HL-60 (cell line): Measurements from ENCODE around the gene CABLES2.
"Not testable (repeated sequence)": the region's sequence is repeated elsewhere in the genome, so short reads cannot be mapped to it uniquely, and the experiment has no call there.

ENCODE experiments used
- DNase-seq, 2 experiments: peaks; one replicate each; pipeline ENCODE4 v3.0.0-alpha.2; 2010 to 2020; ENCODE audit warnings: low read depth in 1 of 2, low spot score in 1 of 2
- H3K27ac ChIP-seq: fragments of 250-450 bp; sonication (Bioruptor Pico); replicated peaks from 2 replicates; pipeline ENCODE4 v1.5.1; 2020; ENCODE audit warnings: mild to moderate bottlenecking, moderate library complexity
- H3K27me3 ChIP-seq: fragments of 250-450 bp; sonication (Bioruptor Pico); 2 replicates; pipeline ENCODE4 v1.5.1; 2021; ENCODE audit warnings: mild to moderate bottlenecking, moderate library complexity; ENCODE audit not compliant: insufficient read depth, poor library complexity, severe bottlenecking
- H3K4me3 ChIP-seq: replicated peaks from 2 replicates; pipeline ENCODE4 v1.5.1; 2011; ENCODE audit warnings: mild to moderate bottlenecking, control low read depth, low read length; ENCODE audit not compliant: insufficient read depth
- CTCF ChIP-seq: IDR thresholded peaks from one replicate; pipeline ENCODE4 v1.5.1; 2011; ENCODE audit warnings: low read length, control low read depth, inconsistent platforms; ENCODE audit not compliant: insufficient read depth
- GABPA ChIP-seq: IDR thresholded peaks from 2 replicates; pipeline ENCODE4 v1.6.1; 2012; ENCODE audit warnings: low read depth
- POLR2AphosphoS5 ChIP-seq: IDR thresholded peaks from 2 replicates; pipeline ENCODE4 v1.6.1; 2012; ENCODE audit warnings: low read depth
- SPI1 ChIP-seq: IDR thresholded peaks from 2 replicates; pipeline ENCODE4 v1.6.1; 2012; ENCODE audit warnings: low read depth, mild to moderate bottlenecking, borderline replicate concordance
- TF ChIP-seq, protein P1 (sequence below): IDR thresholded peaks from 2 replicates; pipeline ENCODE4 v1.6.1; 2012; ENCODE audit warnings: low read depth; ENCODE audit not compliant: insufficient replicate concordance

Gene CABLES2

GRCh38 chr20:62374331-62375152, 32.5 kb downstream of the CABLES2 start:
- H3K27me3 ChIP-seq, result no peaks in the 10 kb centered on the region
- DNase-seq, result no peak
- TF ChIP-seq GABPA (no peak), SPI1 (no peak), POLR2AphosphoS5 (no peak), CTCF (no peak)
- TF ChIP-seq, protein P1, sequence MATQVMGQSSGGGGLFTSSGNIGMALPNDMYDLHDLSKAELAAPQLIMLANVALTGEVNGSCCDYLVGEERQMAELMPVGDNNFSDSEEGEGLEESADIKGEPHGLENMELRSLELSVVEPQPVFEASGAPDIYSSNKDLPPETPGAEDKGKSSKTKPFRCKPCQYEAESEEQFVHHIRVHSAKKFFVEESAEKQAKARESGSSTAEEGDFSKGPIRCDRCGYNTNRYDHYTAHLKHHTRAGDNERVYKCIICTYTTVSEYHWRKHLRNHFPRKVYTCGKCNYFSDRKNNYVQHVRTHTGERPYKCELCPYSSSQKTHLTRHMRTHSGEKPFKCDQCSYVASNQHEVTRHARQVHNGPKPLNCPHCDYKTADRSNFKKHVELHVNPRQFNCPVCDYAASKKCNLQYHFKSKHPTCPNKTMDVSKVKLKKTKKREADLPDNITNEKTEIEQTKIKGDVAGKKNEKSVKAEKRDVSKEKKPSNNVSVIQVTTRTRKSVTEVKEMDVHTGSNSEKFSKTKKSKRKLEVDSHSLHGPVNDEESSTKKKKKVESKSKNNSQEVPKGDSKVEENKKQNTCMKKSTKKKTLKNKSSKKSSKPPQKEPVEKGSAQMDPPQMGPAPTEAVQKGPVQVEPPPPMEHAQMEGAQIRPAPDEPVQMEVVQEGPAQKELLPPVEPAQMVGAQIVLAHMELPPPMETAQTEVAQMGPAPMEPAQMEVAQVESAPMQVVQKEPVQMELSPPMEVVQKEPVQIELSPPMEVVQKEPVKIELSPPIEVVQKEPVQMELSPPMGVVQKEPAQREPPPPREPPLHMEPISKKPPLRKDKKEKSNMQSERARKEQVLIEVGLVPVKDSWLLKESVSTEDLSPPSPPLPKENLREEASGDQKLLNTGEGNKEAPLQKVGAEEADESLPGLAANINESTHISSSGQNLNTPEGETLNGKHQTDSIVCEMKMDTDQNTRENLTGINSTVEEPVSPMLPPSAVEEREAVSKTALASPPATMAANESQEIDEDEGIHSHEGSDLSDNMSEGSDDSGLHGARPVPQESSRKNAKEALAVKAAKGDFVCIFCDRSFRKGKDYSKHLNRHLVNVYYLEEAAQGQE, result no peak
- no peak overlapping the region for H3K27ac ChIP-seq
- no peak overlapping the region for H3K4me3 ChIP-seq

DNA sequence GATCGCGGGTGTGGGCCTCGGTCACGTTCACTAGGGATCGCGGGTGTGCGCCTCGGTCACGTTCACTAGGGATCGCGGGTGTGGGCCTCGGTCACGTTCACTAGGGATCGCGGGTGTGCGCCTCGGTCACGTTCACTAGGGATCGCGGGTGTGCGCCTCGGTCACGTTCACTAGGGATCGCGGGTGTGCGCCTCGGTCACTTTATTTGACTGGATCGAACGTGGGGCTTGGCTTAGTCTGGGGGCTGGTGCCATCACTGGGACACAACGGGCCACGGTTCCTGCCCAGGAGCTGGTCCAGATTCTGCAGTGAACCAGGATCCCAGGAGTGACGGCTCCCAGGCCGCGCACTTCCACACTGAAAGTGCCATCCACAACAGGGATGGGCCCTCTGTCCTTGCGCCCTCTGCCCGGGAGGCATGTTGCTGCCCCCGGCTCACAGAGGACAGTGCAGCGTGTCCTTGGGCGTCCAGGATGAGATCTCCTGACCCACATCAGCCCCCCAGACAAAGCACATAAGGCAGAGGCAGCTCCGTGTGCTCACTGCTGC, 33.4 kb downstream of the CABLES2 start:
- DNase-seq, H3K4me3 ChIP-seq, H3K27me3 ChIP-seq, H3K27ac ChIP-seq: not testable (repeated sequence)

DNA sequence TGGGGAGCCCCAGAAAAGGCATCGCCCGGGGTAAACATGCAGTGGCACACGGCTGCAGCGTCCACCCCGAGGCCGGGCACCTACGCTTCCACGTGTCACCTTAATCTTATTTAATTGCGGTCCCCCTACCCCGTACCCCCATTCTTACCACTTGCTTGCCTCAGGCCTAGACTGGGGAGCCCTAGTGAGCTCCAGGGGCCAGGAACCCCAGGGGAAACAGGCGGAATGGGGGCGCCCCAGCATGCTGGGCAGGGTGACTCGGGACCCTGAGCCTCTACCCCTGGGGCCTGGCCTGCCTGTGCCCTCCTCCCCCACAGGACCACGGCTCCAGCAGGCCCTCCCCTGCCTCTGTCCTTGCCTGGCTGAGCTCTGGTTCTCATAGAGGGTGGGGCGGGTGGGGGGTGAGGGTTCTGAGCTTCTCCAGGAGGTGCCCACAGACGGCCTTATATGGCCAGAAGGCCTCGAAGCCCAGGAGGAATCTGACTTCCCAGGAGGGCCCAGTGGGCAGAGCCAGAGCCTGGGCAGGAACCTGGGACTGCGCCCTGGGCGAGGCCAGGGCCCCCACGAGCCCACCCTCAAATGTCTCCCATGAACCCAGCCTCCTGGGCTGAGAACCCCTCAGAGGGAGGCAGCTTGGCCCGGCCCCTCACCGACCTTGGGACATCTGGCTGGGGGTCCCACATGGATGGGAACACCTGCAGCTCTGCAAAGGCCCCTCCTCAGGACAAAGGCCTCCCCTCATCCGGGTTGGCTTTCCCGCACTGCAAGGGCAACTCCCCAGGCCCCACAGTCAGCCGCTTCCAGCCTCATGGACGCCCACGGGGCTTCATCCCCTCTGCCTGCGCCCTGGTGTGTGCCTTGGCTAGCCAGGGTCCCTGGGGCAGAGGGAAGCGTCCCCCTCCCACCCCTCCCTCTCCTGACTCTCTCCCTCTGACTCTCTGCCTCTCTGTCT, 34.8 kb downstream of the CABLES2 start:
- TF ChIP-seq CTCF (no peak), POLR2AphosphoS5 (no peak), GABPA (no peak), SPI1 (no peak)
- TF ChIP-seq, protein P1, result no peak
- Histone ChIP-seq H3K27me3 (peaks cover 15% of the 10 kb centered on the region), H3K4me3 (no peak overlapping the region), H3K27ac (no peak overlapping the region)
- no peak for DNase-seq

- DNase-seq, result no peak
- Histone ChIP-seq H3K27me3 (peaks cover 17% of the 10 kb centered on the region), H3K4me3 (no peak overlapping the region), H3K27ac (no peak overlapping the region)
- no peak for TF ChIP-seq SPI1
- no peak for TF ChIP-seq GABPA
- TF ChIP-seq CTCF, result no peak
- TF ChIP-seq POLR2AphosphoS5, result no peak
- TF ChIP-seq, protein P1, result no peak
Measured at GRCh38 chr20:62371588-62372041, 35.5 kb downstream of the CABLES2 start.
